ENCODE data around the gene SHISA5. TPM values are rescaled to one million over a fixed set of nuclear protein-coding genes. Genes with fewer than 3 reads are reported as not detected.

Gene SHISA5
- total and polyA plus RNA-seq, 10 of the 15 experiments (the other 5 are each of a cell fraction or from before 2014, with no cell fraction given), result 17.1 to 148 (median 67.3) TPM

GRCh38 chr3:48429960-48430707 lies 73.8 kb downstream of the SHISA5 start, which contains the start of gene PLXNB1:
Gene PLXNB1 (minus strand): TSS chr3:48430086. CDS start chr3:48424611, 5,475 bp downstream.
- Histone ChIP-seq H3K36me3 (ENCODE audit: control insufficient read depth in 2 of 2, insufficient read depth in 2 of 2, low read length in 1 of 2) (peaks cover 2 to 16% of the 10 kb centered on the region in 2 experiments; a peak in 2 of 4 replicates), H3K27me3 (replicated peaks in 1 of 2; ENCODE audit: control insufficient read depth in 2 of 2, insufficient read depth in 2 of 2, low read length in 1 of 2) (no peaks in the 10 kb centered on the region), H3K9ac (ENCODE audit: control insufficient read depth, insufficient read depth, low read length) (peak within 1 kb of the TSS; percentile 60; the same call in 1 of the 2 replicates), H4K20me1 (ENCODE audit: control insufficient read depth, insufficient read depth) (no peaks in the 10 kb centered on the region), H3K79me2 (ENCODE audit: control insufficient read depth, insufficient read depth, low read length) (no peaks in the 10 kb centered on the region), H3K4me3 (peak within 1 kb of the TSS; percentile 68), H3K9me3 (replicated peaks; ENCODE audit: control insufficient read depth, insufficient read depth, low read length) (no peaks in the 10 kb centered on the region), H3K27ac (ENCODE audit: control insufficient read depth, insufficient read depth) (no peak within 1 kb of the TSS), H3K4me2 (ENCODE audit: control insufficient read depth, insufficient read depth) (peak within 1 kb of the TSS; percentile 77), H3K4me1 (ENCODE audit: control insufficient read depth, insufficient read depth, low read length) (peaks cover 27% of the 10 kb centered on the region), H2AFZ (ENCODE audit: control insufficient read depth, low read depth, low read length) (peak within 1 kb of the TSS; percentile 77)
- in situ Hi-C loops (cut with MboI), result no loop called here
- ATAC-seq (no peak), DNase-seq (ENCODE audit: low read depth, low spot score) (no peak), FAIRE-seq (no peak)
- CTCF ChIA-PET, result interaction anchor here (0.7 to 12.5 kb wide), 3 partner anchors 10 to 29 kb away, joined by 3 to 757 read pairs (median 9); partner anchors contain the start of genes CCDC51 and TMA7
- SMC1A ChIA-PET (ENCODE audit: uncharacterized antibody, unreplicated experiment), result interaction anchor here (1.2 to 11.5 kb wide), 2 partner anchors 28 to 29 kb away, joined by 4 to 287 read pairs; no protein-coding TSS in a partner anchor
- POLR2A ChIA-PET, result interaction anchor here (0.5 kb wide), 1 partner anchor 1447 kb away, joined by 4 read pairs; no protein-coding TSS in a partner anchor
- RAD21 ChIA-PET (ENCODE audit: unreplicated experiment), result interaction anchor here (0.6 to 1.8 kb wide), 2 partner anchors 10 to 29 kb away, joined by 3 to 6 read pairs; partner anchors contain the start of genes CCDC51 and TMA7
- intact Hi-C loops (cut with micrococcal nuclease; ENCODE audit: unreplicated experiment), result no loop called here
- BruUV-seq (replicated peaks), result no TSS peak
- WGBS (ENCODE audit: insufficient coverage, insufficient replicate concordance, low lambda C conversion rate, missing lambda C conversion rate), result 55% methylated on average over 13 of the region's 15 CpGs
- no peak for TF ChIP-seq IKZF1 (conservative IDR thresholded peaks at IDR 0.05)
- no peak for TF ChIP-seq FOXK2 (IDR thresholded peaks at IDR 0.05)
- no peak for TF ChIP-seq YBX1 (IDR thresholded peaks at IDR 0.05)
- no peak for TF ChIP-seq IRF3 (IDR thresholded peaks at IDR 0.05)
- no peak for TF ChIP-seq PAX5 (IDR thresholded peaks at IDR 0.05; ENCODE audit: borderline replicate concordance, low read depth, low read length)
- TF ChIP-seq CREB1 (IDR thresholded peaks at IDR 0.05; ENCODE audit: low read depth), result no peak
- no peak for TF ChIP-seq IRF5 (IDR thresholded peaks at IDR 0.05; ENCODE audit: borderline replicate concordance)
- no peak for TF ChIP-seq E2F8 (IDR thresholded peaks at IDR 0.05; ENCODE audit: low read depth, partially characterized antibody)
- no peak for TF ChIP-seq NR2C2 (IDR thresholded peaks at IDR 0.05; ENCODE audit: borderline replicate concordance, control insufficient read depth, insufficient read length, low read depth)
- TF ChIP-seq IRF4 (IDR thresholded peaks at IDR 0.05; ENCODE audit: low read depth, low read length), result no peak
- no peak for TF ChIP-seq CHD2 (IDR thresholded peaks at IDR 0.05; ENCODE audit: borderline replicate concordance, low read depth, low read length)
- TF ChIP-seq BMI1 (IDR thresholded peaks at IDR 0.05; ENCODE audit: borderline replicate concordance), result no peak
- TF ChIP-seq HDAC2 (IDR thresholded peaks at IDR 0.05), result no peak
- TF ChIP-seq STAT3 (IDR thresholded peaks at IDR 0.05; ENCODE audit: low read depth, low read length), result no peak
